GM23338 (cell line): ENCODE data around the gene RAP1GAP2. TPM values are rescaled to one million over a fixed set of nuclear protein-coding genes. Genes with fewer than 3 reads are reported as not detected.

Experiments used
- ATAC-seq: fragments of 200-7000 bp; cut with Tn5 transposase; 3 replicates; pipeline ENCODE4 v1.9.1; 2020
- DNase-seq: peaks from one replicate; pipeline ENCODE4 v3.0.0-alpha.2; 2015; ENCODE audit warnings: low spot score
- H2AFZ ChIP-seq: fragments of 200-600 bp; sonication (generic); 2 replicates; pipeline ENCODE4 v1.8.0; 2016; ENCODE audit warnings: antibody characterized with exemption, mild to moderate bottlenecking, moderate library complexity
- H3F3A ChIP-seq: fragments of 200-600 bp; sonication (generic); replicated peaks from 2 replicates; pipeline ENCODE4 v1.8.0; 2017; ENCODE audit warnings: antibody characterized with exemption, mixed run types, low read depth
- H3K27ac ChIP-seq: fragments of 200-600 bp; sonication (generic); 2 replicates; pipeline ENCODE4 v1.6.1; 2016; ENCODE audit warnings: low read depth
- H3K27me3 ChIP-seq: fragments of 200-600 bp; sonication (generic); 2 replicates; pipeline ENCODE4 v1.8.0; 2016; ENCODE audit warnings: mild to moderate bottlenecking, mixed run types, moderate library complexity; ENCODE audit not compliant: insufficient read depth
- H3K36me3 ChIP-seq: fragments of 200-600 bp; sonication (generic); 2 replicates; pipeline ENCODE4 v1.8.0; 2016; ENCODE audit warnings: mild to moderate bottlenecking; ENCODE audit not compliant: insufficient read depth
- H3K4me1 ChIP-seq: fragments of 200-600 bp; sonication (generic); 2 replicates; pipeline ENCODE4 v1.8.0; 2016; ENCODE audit warnings: mild to moderate bottlenecking, moderate library complexity; ENCODE audit not compliant: insufficient read depth
- H3K4me2 ChIP-seq: fragments of 200-600 bp; sonication (generic); 2 replicates; pipeline ENCODE4 v1.7.1; 2017; ENCODE audit warnings: mixed run types
- H3K4me3 ChIP-seq: fragments of 200-600 bp; sonication (generic); 2 replicates; pipeline ENCODE4 v1.6.1; 2016; ENCODE audit warnings: mixed run types
- H3K79me2 ChIP-seq: fragments of 200-600 bp; sonication (generic); replicated peaks from 2 replicates; pipeline ENCODE4 v1.8.0; 2017; ENCODE audit warnings: mild to moderate bottlenecking; ENCODE audit not compliant: insufficient read depth
- H3K9me2 ChIP-seq: fragments of 200-600 bp; sonication (generic); 2 replicates; pipeline ENCODE4 v1.8.0; 2017; ENCODE audit not compliant: insufficient read depth
- H4K20me1 ChIP-seq: fragments of 200-600 bp; sonication (generic); replicated peaks from 2 replicates; pipeline ENCODE4 v1.8.0; 2017; ENCODE audit warnings: mild to moderate bottlenecking; ENCODE audit not compliant: insufficient read depth
- H3K27ac Mint-ChIP-seq: 2 replicates; pipeline ENCODE4 v1.8.0; 2020; ENCODE audit warnings: inconsistent platforms, mild to moderate bottlenecking, moderate library complexity, mixed read lengths
- H3K27me3 Mint-ChIP-seq: 3 replicates; pipeline ENCODE4 v1.8.0; 2022; ENCODE audit warnings: low read depth, mild to moderate bottlenecking, moderate library complexity, mixed read lengths, inconsistent platforms; ENCODE audit not compliant: insufficient read depth, poor library complexity
- H3K36me3 Mint-ChIP-seq: 3 replicates; pipeline ENCODE4 v1.8.0; 2021; ENCODE audit warnings: low read depth, mild to moderate bottlenecking, inconsistent platforms, moderate library complexity, mixed read lengths
- H3K4me1 Mint-ChIP-seq: 3 replicates; pipeline ENCODE4 v1.8.0; 2020; ENCODE audit warnings: mild to moderate bottlenecking, inconsistent platforms, mixed read lengths
- H3K4me3 Mint-ChIP-seq: 3 replicates; pipeline ENCODE4 v1.8.0; 2021; ENCODE audit warnings: moderate library complexity, mild to moderate bottlenecking, inconsistent platforms, mixed read lengths
- H3K9me3 Mint-ChIP-seq: 3 replicates; pipeline ENCODE4 v1.8.0; 2020; ENCODE audit warnings: moderate library complexity, mild to moderate bottlenecking, inconsistent platforms, mixed read lengths
- CREB1 ChIP-seq: fragments of 250-450 bp; sonication (Bioruptor Pico); IDR thresholded peaks from 2 replicates; pipeline ENCODE4 v1.5.0; 2020; ENCODE audit warnings: low read depth, mild to moderate bottlenecking, moderate library complexity
- CTCF ChIP-seq, 2 experiments: fragments of 200-600 bp in 1 of 2; sonication (generic) in 1 of 2; conservative IDR thresholded peaks; 2 replicates each; pipeline versions ENCODE4 v1.5.1 to v1.6.1; 2016 to 2017; ENCODE audit warnings: antibody characterized with exemption in 2 of 2, low read depth in 2 of 2, mild to moderate bottlenecking in 2 of 2, moderate library complexity in 1 of 2
- EZH2 ChIP-seq: fragments of 200-600 bp; sonication (generic); IDR thresholded peaks from one replicate; pipeline ENCODE4 v1.8.0; 2017; ENCODE audit warnings: antibody characterized with exemption, mild to moderate bottlenecking, low read depth; ENCODE audit not compliant: unreplicated experiment
- EZH2phosphoT487 ChIP-seq: fragments of 200-600 bp; sonication (generic); IDR thresholded peaks from one replicate; pipeline ENCODE4 v1.8.1; 2018; ENCODE audit warnings: antibody characterized with exemption; ENCODE audit not compliant: unreplicated experiment
- JUNB ChIP-seq: IDR thresholded peaks from one replicate; pipeline ENCODE4 v1.6.1; 2016; ENCODE audit warnings: antibody characterized with exemption; ENCODE audit not compliant: unreplicated experiment
- NANOG ChIP-seq: IDR thresholded peaks from 2 replicates; pipeline ENCODE4 v1.6.1; 2016; ENCODE audit warnings: antibody characterized with exemption, borderline replicate concordance
- POLR2AphosphoS5 ChIP-seq: IDR thresholded peaks from 2 replicates; pipeline ENCODE4 v1.6.1; 2016; ENCODE audit warnings: antibody characterized with exemption, low read depth
- REST ChIP-seq: IDR thresholded peaks from one replicate; pipeline ENCODE4 v1.6.1; 2018; ENCODE audit warnings: antibody characterized with exemption; ENCODE audit not compliant: unreplicated experiment
- STAT1 ChIP-seq: IDR thresholded peaks from one replicate; pipeline ENCODE4 v1.6.1; 2016; ENCODE audit warnings: antibody characterized with exemption; ENCODE audit not compliant: unreplicated experiment
- ZNF114 ChIP-seq: fragments of 250-450 bp; sonication (Bioruptor Pico); IDR thresholded peaks from 2 replicates; pipeline ENCODE4 v1.5.0; 2020; ENCODE audit warnings: mild to moderate bottlenecking, moderate library complexity
- ZNF331 ChIP-seq: fragments of 250-450 bp; sonication (Bioruptor Pico); IDR thresholded peaks from 2 replicates; pipeline ENCODE4 v1.5.0; 2020; ENCODE audit warnings: low read depth, mild to moderate bottlenecking, moderate library complexity
- polyA plus RNA-seq: library from polyadenylated mRNA; unstranded; fragments of >200 nt; fragmentation: Nextera tagmentation; extraction: Ambion mirVana; gene quantifications from 2 replicates; pipeline ENCODE4 v1.2.1, GENCODE V29; 2016
- total RNA-seq: library from RNA; depleted of rRNA; stranded (reverse); fragments of >200 nt; shearing (Covaris generic); gene quantifications from 2 replicates; pipeline ENCODE4 v1.2.3, GENCODE V29; 2014
- TF ChIP-seq, protein P1 (sequence below): fragments of 250-450 bp; sonication (Bioruptor Pico); IDR thresholded peaks from 2 replicates; pipeline ENCODE4 v1.5.0; 2020; ENCODE audit warnings: mild to moderate bottlenecking, moderate library complexity
- TF ChIP-seq, protein P2 (sequence below): IDR thresholded peaks from 2 replicates; pipeline ENCODE4 v1.6.1; 2016; ENCODE audit warnings: antibody characterized with exemption

The RAP1GAP2 gene
- total and polyA plus RNA-seq, 2 experiments from 2014 or later = 17.8 to 46.1 TPM

DNA sequence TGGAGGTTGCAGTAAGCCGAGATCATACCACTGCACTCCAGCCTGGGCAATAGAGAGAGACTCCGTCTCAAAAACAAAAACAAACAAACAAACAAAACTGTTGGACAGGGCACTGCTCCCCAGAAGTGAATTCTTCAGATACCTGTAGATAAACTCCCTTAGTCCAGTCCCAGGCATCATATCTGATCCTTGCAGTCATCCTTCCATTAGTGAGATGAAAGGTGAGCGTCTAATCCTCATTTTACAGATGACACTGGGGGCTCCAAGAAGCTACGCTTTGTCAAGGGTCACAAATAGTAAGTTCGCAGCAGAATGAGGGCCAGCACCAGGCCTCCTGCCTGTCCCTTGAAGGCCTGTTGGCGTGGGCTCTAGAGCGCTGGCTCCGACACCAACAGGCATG is 165.2 kb downstream of the RAP1GAP2 start:
- H3K36me3 ChIP-seq = no peaks in the 10 kb centered on the region
- no peaks in the 10 kb centered on the region; the same call in none of the 2 replicates for H4K20me1 ChIP-seq
- H3K4me3 Mint-ChIP-seq = no peak overlapping the region
- DNase-seq (no peak), ATAC-seq (no peak)
- no peaks in the 10 kb centered on the region for H3K27me3 ChIP-seq
- H3K4me2 ChIP-seq = no peak overlapping the region
- H3K9me3 Mint-ChIP-seq = no peaks in the 10 kb centered on the region
- H3K27ac Mint-ChIP-seq = no peak overlapping the region
- peaks cover 11% of the 10 kb centered on the region for H3K27me3 Mint-ChIP-seq
- H3K36me3 Mint-ChIP-seq = peaks cover 12% of the 10 kb centered on the region
- no peaks in the 10 kb centered on the region for H3K9me2 ChIP-seq
- no peak overlapping the region for H3K27ac ChIP-seq
- H3K4me1 Mint-ChIP-seq = peaks cover 36% of the 10 kb centered on the region
- H3K4me3 ChIP-seq = no peak overlapping the region
- H3K79me2 ChIP-seq = peaks cover 8% of the 10 kb centered on the region
- no peak for TF ChIP-seq CREB1 (CRISPR knock-in tag)
- TF ChIP-seq EZH2 = no peak
- TF ChIP-seq CTCF (conservative IDR thresholded peaks at IDR 0.05; ENCODE audit: low read depth in 2 of 2) = no peak
- TF ChIP-seq EZH2phosphoT487 = no peak
- TF ChIP-seq, protein P1, sequence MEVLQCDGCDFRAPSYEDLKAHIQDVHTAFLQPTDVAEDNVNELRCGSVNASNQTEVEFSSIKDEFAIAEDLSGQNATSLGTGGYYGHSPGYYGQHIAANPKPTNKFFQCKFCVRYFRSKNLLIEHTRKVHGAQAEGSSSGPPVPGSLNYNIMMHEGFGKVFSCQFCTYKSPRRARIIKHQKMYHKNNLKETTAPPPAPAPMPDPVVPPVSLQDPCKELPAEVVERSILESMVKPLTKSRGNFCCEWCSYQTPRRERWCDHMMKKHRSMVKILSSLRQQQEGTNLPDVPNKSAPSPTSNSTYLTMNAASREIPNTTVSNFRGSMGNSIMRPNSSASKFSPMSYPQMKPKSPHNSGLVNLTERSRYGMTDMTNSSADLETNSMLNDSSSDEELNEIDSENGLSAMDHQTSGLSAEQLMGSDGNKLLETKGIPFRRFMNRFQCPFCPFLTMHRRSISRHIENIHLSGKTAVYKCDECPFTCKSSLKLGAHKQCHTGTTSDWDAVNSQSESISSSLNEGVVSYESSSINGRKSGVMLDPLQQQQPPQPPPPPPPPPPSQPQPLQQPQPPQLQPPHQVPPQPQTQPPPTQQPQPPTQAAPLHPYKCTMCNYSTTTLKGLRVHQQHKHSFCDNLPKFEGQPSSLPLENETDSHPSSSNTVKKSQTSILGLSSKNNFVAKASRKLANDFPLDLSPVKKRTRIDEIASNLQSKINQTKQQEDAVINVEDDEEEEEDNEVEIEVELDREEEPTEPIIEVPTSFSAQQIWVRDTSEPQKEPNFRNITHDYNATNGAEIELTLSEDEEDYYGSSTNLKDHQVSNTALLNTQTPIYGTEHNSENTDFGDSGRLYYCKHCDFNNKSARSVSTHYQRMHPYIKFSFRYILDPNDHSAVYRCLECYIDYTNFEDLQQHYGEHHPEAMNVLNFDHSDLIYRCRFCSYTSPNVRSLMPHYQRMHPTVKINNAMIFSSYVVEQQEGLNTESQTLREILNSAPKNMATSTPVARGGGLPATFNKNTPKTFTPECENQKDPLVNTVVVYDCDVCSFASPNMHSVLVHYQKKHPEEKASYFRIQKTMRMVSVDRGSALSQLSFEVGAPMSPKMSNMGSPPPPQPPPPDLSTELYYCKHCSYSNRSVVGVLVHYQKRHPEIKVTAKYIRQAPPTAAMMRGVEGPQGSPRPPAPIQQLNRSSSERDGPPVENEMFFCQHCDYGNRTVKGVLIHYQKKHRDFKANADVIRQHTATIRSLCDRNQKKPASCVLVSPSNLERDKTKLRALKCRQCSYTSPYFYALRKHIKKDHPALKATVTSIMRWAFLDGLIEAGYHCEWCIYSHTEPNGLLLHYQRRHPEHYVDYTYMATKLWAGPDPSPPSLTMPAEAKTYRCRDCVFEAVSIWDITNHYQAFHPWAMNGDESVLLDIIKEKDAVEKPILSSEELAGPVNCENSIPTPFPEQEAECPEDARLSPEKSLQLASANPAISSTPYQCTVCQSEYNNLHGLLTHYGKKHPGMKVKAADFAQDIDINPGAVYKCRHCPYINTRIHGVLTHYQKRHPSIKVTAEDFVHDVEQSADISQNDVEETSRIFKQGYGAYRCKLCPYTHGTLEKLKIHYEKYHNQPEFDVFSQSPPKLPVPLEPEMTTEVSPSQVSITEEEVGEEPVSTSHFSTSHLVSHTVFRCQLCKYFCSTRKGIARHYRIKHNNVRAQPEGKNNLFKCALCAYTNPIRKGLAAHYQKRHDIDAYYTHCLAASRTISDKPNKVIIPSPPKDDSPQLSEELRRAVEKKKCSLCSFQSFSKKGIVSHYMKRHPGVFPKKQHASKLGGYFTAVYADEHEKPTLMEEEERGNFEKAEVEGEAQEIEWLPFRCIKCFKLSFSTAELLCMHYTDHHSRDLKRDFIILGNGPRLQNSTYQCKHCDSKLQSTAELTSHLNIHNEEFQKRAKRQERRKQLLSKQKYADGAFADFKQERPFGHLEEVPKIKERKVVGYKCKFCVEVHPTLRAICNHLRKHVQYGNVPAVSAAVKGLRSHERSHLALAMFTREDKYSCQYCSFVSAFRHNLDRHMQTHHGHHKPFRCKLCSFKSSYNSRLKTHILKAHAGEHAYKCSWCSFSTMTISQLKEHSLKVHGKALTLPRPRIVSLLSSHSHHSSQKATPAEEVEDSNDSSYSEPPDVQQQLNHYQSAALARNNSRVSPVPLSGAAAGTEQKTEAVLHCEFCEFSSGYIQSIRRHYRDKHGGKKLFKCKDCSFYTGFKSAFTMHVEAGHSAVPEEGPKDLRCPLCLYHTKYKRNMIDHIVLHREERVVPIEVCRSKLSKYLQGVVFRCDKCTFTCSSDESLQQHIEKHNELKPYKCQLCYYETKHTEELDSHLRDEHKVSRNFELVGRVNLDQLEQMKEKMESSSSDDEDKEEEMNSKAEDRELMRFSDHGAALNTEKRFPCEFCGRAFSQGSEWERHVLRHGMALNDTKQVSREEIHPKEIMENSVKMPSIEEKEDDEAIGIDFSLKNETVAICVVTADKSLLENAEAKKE = no peak
- no peak for TF ChIP-seq STAT1
- TF ChIP-seq JUNB = no peak
- no peak for TF ChIP-seq ZNF331
- no peak for TF ChIP-seq ZNF114 (CRISPR knock-in tag)
- TF ChIP-seq REST = no peak
- no peak for TF ChIP-seq NANOG
- no peak for TF ChIP-seq POLR2AphosphoS5
- TF ChIP-seq, protein P2, sequence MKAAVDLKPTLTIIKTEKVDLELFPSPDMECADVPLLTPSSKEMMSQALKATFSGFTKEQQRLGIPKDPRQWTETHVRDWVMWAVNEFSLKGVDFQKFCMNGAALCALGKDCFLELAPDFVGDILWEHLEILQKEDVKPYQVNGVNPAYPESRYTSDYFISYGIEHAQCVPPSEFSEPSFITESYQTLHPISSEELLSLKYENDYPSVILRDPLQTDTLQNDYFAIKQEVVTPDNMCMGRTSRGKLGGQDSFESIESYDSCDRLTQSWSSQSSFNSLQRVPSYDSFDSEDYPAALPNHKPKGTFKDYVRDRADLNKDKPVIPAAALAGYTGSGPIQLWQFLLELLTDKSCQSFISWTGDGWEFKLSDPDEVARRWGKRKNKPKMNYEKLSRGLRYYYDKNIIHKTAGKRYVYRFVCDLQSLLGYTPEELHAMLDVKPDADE = no peak
- no peak overlapping the region for H2AFZ ChIP-seq
- H3F3A ChIP-seq = no peaks in the 10 kb centered on the region
- H3K4me1 ChIP-seq = peaks cover 6% of the 10 kb centered on the region; the same call in 1 of the 2 replicates
